A673 (cell line): ENCODE measurements around the gene ARHGAP40.

Source experiments
- EZH2 ChIP-seq: fragments of 200-600 bp; sonication (generic); IDR thresholded peaks from 2 replicates; pipeline ENCODE4 v1.6.1; 2017; ENCODE audit warnings: borderline replicate concordance, low read depth, mild to moderate bottlenecking, mixed read lengths, antibody characterized with exemption, low read length; ENCODE audit not compliant: poor library complexity, severe bottlenecking
- TF ChIP-seq, protein P1 (sequence below): fragments of 300-800, 200-600 bp; sonication (generic); conservative IDR thresholded peaks from 2 replicates; pipeline ENCODE4 v1.5.1; 2017; ENCODE audit warnings: low read depth, mild to moderate bottlenecking, antibody characterized with exemption, low read length, moderate library complexity, mixed read lengths

DNA sequence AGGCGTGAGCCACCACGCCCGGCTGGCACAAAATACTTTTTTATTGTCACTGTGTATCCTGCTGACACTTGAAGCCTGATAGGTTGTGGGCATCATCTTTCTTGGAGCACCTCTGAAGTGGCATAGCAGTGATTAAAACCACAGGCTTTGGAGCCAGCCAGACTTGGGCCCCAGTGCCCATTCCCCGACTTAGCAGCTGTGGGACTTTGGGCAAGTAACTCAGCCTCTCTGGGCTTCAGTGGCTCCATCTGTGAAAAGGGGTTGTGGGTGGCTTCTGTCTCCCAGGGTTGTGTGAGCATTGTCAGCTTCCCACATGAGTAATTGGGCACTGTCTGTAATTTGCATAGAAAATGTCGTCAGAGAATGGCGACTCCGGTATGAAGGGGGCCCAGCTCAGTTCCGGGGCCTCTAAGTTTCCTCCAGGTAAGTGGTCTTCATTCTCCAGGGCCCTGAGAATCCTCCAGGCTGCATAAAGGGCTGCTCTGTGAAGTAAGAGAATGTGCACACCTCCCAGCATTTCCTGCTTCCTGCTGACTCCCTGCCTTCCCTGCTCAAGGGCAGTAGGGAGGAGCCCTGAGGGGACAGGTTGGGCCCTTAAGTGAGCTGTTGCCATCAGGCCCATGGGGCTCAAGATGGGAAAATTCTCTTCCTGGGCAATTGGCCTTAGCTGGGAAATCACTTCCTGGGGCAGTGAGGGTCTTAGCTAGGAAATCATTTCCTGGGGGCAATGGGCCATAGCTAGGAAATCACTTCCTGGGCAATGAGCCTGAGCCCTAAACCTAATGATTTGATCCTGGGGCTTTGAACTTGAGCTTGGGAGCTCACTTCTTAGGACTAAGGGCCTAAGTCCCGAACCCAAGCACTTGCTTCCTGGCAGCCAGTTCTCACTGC lies 27.2 kb downstream of the ARHGAP40 start:
- TF ChIP-seq, protein P1, sequence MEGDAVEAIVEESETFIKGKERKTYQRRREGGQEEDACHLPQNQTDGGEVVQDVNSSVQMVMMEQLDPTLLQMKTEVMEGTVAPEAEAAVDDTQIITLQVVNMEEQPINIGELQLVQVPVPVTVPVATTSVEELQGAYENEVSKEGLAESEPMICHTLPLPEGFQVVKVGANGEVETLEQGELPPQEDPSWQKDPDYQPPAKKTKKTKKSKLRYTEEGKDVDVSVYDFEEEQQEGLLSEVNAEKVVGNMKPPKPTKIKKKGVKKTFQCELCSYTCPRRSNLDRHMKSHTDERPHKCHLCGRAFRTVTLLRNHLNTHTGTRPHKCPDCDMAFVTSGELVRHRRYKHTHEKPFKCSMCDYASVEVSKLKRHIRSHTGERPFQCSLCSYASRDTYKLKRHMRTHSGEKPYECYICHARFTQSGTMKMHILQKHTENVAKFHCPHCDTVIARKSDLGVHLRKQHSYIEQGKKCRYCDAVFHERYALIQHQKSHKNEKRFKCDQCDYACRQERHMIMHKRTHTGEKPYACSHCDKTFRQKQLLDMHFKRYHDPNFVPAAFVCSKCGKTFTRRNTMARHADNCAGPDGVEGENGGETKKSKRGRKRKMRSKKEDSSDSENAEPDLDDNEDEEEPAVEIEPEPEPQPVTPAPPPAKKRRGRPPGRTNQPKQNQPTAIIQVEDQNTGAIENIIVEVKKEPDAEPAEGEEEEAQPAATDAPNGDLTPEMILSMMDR = no peak
- no peak for TF ChIP-seq EZH2
